Stimulated activated CD8-positive, alpha-beta memory T cell treated with anti-CD3 and anti-CD28 coated beads, Interleukin-15, amount 100 ng/mL, for 1 hour (primary cell): ENCODE results near the gene CREBZF.

ENCODE experiments used
- DNase-seq: peaks from one replicate; pipeline ENCODE4 v3.0.0-alpha.2; 2020; ENCODE audit warnings: low read depth

CREBZF gene, protein sequence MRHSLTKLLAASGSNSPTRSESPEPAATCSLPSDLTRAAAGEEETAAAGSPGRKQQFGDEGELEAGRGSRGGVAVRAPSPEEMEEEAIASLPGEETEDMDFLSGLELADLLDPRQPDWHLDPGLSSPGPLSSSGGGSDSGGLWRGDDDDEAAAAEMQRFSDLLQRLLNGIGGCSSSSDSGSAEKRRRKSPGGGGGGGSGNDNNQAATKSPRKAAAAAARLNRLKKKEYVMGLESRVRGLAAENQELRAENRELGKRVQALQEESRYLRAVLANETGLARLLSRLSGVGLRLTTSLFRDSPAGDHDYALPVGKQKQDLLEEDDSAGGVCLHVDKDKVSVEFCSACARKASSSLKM

DNA sequence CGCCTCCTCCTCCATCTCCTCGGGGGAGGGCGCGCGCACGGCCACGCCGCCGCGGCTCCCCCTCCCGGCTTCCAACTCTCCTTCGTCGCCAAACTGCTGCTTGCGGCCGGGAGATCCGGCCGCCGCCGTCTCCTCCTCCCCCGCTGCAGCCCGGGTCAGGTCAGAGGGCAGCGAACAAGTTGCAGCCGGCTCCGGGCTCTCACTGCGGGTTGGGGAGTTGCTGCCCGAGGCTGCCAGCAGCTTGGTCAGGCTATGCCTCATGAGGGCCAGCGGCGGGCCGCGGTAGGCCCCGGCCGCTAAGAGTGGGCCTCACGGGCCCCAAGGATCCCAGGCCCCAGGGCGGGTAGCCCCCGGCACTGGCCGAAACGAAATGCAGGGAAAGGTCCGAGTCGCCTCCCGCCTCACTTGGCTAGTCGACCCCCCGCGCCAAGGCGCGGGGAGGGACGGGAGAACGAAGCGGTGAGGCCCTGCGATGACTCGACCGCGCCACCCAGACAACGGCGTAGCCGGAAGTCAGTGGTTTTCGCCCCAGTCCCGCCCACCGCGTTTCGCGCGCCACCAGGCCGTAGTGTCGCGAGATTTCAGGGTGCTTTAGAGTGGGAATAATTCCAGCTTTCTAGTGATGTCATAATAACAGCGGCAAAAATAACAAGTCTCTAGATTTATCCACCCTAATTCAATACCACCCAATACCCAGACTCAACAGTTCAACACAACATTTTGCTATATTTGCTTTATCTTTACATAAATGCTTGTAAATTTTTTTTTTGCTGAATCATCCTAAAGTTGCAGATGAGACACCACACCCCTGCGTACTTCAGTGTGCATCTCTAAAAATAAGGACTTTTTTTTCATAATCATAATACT, at the start of gene CREBZF:
TSS of gene CREBZF (minus strand) at position 515 of the 867 bp plus-strand sequence. CDS start at position 261, 254 bp downstream.
- DNase-seq, result peak; percentile 85

DNA sequence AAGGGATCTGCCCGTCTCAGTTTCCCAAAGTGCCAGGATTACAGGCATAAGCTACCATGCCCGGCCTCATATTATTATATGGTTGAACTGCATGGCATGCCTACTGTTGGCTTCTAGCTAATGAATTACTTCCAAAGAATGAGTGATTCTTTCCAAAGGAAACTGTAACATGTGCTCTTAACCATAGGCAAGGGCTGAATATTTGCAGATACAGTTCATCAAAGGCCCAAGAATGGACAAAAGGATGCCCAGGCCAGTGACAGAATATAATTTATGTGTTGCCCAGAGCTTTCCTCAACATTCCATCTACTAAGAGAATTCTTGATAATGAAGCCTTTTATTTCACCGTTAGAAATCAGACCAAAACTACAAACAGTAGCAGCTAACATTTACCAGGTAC, 48.0 kb upstream of the CREBZF start:
- DNase-seq, result no peak

DNA sequence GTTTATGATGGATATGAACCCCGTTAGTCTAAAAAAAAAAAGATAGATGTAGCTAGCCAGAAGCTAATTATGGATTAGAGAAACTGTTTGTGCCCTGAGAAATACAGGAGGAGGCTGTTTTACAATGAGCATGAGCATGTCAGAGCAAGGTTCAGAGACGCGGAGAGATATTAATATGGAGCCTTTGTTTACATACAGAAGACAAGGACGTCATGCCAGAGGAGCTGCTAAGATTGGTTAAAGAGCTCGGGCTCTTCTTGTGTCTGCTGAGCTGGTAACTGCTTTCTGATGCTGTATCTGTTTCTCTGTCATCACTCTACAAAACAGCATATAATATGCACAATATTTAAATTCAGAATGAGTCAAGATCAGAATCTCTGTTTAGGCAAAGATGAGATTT, 46.0 kb upstream of the CREBZF start:
- no peak for DNase-seq

DNA sequence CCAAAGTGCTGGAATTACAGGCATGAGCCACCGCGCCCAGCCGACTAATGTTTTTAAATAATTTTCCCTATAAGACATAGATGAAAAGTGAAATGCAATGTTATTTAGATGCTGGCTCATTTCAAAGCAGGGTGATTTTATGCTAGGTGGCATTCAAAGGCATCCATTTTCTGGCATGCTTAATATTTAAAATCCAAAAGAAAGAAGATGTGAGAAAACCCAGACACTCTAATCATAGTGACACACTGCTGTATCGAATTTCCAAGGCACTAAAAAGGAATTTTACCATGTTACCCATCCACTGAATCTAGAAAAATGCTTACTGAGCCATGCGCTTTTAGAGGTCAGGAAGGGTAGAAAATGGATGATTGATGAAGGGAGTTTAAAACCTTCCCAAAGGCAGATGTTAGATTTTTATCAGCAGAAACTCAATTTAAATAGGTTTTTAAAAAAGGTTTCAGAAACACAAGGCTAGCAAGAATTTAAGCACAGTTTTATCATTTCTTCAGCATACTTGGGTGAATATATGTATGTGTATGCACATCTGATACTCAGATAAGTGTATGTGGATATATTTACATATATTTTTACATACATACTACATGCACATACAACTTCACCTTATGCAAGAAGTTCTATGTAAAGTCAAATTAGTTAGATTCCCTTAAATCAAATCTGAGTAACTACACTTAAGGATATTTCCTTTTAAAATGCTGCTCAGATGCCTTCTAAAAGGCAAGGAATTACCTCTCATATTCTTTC, 45.2 kb upstream of the CREBZF start:
- DNase-seq, result no peak

DNA sequence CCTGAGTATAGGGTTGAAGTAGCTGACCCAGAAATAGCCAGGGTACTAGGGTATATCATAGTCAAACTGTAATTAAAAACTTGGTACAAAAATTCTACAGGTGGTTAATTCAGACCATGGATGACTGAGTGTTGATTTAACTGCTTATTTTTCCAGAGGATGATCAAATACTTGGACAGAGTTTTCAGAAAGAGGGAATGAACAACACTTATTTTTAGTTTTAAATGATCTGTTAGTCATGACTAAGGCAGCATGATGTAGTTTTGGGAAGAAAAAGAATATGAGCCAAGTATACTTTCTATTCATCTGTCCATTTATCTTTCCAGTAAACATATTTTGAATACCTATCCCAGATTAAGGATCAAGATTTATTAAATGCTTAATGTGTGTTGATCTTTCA, 40.9 kb upstream of the CREBZF start:
- no peak for DNase-seq

DNA sequence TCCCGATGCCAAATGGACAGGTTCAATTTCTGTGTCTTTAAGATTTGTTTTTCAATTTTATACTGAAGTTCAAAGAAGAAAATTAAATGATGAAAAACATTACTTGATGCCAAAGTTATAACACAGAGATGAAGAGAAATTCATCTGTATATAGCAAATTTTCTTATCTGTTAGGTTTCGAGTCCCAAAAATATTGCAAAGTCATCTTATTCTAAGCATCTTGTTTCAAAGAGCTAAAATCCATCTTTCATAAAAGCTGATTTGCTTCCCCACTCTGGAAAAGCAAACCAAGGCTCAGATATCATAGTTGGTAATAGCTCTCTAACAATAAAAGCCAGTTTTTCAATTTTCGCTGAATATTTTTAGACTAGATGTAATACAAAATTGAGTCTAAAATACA, 40.0 kb upstream of the CREBZF start:
- DNase-seq, result no peak

DNA sequence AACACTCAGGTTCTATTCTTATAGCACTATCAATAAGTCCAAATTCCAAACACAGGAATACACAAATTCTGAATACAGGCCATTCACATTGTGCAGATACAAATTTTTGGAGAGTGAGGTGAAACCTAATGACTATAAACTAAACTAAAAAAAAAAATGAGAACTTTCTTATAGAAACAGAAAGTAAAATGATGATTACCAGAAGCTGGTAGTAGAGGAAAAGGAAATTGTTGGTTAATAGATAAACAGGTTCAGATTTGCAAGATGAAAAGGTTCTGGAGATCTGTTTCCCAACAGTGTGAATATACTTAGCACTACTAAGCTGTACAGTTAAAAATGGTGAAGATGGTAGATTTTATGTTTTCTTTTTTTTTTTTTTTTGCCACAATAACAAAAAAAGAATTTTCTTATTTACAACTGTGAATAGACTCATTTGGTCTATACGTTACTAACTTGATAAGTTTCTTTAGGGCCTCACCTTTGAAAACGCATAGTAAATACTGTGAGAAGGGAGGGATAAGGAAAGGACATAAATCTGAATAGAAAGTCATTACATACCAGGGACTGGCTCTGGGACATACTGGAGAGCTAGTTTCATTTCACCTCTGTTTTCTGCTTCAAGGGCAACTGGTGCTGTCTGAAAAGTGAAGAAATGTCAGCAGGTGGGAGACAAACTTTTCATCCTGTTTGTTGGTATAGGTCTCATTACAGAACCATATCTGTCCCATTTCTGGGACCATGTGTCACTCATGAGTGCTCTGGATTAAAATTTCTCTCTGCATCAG, 35.2 kb upstream of the CREBZF start:
- no peak for DNase-seq

DNA sequence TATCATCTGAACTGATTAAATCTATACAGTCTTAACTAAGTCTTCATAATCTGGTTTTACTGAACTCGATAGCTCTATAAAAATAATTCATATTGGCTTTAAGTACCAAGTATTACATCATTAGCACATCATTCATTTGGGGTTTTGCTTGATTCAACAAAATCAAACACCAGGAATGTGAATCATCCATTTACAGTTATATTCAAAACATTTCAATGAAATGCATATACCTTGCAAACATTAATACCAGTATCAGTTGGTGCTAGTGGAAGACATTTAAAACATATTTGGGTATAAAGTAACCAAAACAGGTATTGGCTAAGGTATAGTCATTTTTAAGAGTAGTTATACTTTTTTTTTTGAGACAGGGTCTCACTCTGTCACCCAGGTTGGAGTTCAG, 33.3 kb upstream of the CREBZF start:
- no peak for DNase-seq

DNA sequence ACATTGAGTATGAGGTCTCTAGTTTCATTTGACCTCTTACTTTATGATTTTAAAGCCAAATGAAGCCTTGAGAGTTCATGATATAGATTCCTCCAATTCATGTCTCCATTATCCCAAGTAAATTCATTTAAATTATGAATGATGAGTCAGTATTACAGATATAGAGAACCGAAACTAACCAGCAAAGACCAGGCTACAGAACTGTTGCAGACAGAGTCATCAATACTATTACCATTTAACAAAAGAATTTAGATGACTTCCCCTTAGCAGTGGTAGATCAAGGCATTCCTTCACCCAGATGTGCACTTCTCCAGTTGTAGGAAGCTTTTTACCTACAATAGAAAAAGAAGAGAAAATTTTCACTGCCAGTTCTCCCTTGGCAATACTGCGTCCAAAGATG, 32.8 kb upstream of the CREBZF start:
- no peak for DNase-seq

DNA sequence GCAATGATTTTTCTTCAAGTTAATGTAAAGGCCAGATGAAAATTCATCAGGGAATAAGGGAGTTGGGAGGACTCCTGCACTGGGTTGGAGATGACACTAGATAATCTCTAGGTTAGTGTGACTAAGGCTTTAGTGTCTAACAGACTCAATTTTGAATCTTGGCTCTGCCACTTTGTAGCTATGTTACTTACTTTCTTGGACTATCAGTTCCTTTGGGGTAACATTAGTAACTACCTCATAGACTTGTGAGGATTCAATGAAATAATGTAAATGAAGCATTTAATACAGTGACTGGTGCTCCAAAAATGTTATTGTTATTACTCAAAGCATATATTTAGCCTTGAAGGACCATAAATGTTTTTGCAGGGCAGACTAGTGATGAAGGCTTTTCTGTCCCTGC, 30.6 kb upstream of the CREBZF start:
- DNase-seq, result no peak

DNA sequence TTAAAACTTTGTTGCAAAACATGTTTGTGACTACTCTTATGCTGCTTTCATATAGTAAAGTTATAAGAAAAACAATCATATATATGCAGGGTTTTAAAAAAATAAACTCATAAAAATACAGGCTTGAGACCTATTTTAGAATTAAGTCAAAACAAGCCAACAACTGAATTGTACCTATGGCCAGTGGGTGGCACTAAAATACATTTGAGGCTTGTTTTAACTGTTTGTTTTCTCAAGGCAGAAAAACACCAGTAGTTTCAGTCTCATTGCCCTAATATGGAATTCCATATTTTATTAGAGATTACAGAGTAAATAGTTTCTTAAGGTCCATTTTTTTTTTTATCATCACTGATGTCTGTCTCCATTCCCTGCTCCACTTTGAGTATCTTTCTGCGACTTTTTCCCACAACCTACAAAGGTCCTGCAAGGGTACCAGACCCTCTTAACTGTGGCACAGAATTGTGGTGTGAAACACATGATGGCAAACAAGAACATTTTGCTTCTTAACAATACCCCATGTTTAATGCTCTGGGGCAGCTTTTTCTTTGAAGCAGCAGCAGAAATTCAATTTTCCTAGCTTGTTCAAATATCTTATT, 29.6 kb upstream of the CREBZF start:
- DNase-seq, result no peak

DNA sequence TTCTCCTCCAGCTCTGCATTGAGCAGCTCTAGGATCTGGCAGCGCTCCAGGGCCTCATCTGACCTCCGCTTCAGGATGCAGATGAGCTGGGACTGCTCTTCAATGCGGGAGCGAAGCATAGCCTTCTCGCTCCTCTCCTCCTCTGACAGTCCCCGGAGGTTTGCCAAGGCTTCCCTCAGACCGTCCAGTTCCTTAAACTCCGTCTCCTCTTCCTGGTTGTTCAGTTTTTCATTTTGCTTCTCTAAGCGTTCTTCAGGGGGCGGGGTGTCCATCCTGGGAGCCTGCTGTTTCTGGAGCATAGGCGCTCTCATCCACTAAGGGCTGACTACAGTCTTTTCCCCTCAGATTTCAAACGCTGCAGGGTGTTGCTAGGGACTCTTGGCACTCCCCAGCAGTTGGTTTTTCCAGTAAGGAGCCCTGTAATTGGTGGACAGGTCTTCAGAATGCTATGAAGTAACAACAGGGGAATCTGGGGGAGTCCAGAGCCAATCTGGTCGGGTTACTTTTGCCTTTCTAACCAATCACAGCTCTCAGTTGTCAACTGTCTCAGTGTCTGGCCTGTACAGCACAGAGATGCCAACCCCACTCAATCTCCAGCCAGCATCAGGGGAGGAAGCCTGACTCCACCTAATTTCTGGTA, 21.0 kb upstream of the CREBZF start, which contains the start of gene CCDC89:
TSS of gene CCDC89 (minus strand) at position 376 of the 640 bp plus-strand sequence. CDS start at position 311, 65 bp downstream.
- DNase-seq, result no peak

DNA sequence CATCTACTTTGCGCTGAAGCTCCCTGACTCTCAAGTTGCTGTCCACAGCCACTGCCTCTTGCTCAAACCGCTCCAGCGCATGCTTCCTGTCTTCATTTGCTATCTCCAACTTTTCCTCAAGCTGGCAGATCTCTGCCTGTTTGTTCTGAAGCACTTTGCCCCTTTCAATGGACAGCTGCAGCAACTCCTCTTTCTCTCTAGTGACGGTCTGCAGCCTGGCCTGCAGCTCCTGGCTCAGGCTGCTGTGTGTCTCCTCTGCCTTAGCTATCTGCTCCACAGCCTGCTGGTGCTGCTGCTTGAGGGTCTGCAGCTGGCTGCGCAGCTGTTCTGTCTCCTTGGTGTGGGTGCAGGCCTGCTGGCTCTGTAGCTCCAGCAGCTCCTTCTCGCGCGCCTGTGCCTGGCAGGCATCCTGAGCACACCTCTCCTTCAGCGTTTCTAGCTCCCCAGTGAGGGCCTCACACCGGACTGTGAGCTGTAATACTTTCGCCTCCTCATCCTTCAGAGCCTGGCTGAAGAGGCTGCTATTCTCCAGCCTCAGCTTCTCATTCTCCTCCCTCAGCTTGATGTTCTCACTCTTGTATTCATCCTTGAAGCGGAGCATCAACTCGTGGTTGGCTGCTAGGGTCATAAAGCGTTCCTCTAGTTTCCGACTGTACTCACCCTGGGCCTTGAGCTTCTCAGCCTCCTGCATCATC, 20.3 kb upstream of the CREBZF start:
- DNase-seq, result no peak

DNA sequence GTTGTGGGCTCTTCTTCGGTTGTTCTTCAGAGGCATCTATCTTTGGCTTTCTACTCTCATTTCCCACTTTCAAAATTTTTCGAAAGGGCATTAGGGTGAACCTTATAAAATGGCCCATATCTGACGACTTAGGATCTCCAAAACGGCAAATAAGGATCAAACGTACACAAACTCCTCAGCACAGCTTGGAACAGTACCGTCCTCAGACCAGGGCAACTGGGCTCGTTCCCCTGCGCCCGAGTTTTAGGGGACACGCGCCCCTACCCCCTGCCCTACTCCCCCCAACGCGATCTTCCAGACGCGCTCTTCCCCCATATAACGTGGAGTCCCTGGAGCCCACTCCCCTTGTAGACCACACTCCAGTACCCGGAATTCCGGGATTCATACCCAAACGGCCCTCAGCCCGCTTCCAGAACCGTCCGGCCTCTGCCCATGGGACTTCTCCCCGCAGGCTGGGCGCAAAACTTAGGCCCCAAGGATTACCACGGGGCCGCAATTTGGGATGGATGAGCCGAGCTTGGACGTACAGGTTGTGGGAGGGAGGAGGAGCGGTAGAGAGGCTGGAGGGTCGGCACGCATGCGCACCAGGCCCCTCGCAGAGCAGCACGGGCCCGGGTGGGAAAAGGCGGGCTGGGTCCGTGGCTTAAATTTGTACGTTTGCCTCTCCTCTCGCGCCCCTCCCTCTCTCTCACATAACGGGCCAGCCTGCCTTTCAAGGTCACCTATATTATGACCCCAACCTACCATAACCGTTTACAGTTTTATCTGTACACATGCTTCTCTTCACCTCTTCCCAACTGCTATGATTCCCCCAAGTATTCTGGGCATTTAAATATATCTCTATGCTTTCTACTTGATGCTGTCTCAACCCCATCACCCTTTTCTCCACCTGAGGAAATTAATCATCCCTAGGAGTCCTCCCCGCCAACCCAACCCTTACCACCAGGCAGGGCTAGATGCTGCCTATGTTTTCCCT, 17.7 kb upstream of the CREBZF start:
- DNase-seq, result peak; percentile 9

DNA sequence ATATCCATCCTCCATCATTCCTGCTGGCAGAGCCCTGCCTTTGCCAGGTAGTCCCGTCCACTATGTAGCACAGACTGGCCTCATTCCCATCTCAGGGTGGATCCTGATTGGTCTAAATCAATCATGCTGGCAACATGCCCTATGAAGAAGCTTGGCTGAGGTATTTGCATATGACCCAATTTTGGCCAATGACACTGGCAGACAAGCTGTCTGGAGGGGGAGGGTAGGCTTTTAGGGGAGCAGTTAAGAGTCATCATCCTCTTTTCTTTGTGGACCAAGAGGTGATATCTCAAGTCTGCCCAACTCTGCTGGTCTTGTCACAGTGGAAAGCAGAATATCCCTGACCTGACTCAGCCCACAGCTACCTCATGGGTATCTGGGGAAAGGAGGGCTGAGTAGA, 16.0 kb upstream of the CREBZF start:
- no peak for DNase-seq

DNA sequence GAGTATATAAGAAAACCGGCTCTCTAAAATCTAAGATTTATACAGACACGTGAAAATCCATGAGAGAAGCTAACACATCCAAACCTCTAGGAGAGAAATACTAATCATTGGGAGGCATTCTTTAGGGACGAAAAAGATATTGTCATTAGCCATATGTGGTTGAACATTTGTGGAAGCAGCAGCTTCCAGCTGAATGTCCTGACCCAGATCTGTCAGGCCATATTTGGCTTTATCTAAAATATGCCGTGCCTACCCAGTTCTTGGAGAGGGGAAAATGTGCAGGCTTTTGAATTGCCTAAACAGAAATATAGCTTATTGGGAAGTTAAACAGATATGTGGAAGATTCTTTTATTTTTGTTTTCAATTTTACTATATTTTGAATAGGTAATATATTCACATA, 14.6 kb upstream of the CREBZF start:
- no peak for DNase-seq

DNA sequence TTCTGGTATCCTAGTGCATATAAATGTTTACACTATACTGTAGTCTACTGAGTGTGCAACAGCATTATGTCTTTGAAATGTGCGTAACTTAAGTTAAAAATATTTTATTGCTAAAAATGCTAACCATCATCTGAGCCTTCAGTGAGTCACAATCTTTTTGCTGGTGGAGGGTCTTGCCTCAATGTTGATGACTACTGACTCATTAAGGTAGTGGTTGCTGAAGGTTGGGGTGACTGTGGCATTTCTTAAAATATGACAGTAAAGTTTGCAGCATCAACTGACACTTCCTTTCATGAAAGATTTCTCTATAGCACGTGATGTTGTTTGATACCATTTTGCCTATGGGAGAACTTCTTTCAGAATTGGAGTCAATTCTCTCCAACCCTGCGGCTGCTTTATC, 8.5 kb upstream of the CREBZF start:
- no peak for DNase-seq

DNA sequence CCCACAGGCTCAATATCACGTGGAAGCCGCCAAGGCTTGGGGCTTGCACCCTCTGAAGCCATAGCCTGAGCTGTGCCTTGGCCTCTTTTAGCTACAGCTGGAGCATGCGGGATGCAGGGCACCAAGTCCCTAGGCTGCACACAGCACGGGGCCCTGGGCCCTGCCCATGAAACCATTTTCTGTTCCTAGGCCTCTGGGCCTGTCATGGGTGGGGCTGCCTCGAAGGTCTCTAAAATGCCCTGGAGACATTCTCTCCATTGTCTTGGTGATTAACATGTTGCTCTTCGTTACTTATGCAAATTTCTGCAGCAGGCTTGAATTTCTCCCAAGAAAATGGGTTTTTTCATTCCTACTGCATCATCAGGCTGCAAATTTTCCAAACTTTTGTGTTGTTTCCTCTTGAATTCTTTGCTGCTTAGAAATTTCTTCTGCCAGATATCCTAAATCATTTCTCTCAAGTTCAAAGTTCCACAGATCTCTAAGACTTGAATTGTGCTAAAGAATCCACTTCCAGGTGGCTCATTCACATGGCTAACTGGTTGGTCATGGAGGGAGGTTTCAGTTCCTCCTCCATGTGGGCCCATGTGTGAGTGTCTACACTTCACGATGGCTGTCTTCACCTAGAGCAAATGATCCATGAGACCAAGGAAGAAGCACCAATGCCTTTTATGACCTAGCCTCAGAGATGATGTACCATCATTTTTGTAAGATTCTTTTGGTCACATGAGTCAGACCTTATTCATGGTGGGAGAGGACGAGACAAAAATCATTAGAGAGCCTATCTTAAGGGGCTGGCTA, 7.4 kb upstream of the CREBZF start:
- no peak for DNase-seq
